GM12878 (cell line): ENCODE results near the gene CHCHD6. TPM values are rescaled to one million over a fixed set of nuclear protein-coding genes. Genes with fewer than 3 reads are reported as not detected.

Experiments
- ATAC-seq: fragments of 200-7000 bp; cut with Tn5 transposase; 3 replicates; pipeline ENCODE4 v1.9.1; 2020; ENCODE audit warnings: mild to moderate bottlenecking, moderate library complexity
- BruUV-seq: library from RNA; stranded (reverse); fragments of 400-500 nt; replicated peaks from 2 replicates; lab custom pipeline; 2021; lab: Mats Ljungman, UMichigan
- CTCF ChIA-PET: fragments of 300-600 bp; sonication (Branson Sonifier 250); formaldehyde crosslinking; extraction: SDS; loops from one replicate; lab custom pipeline; 2021; ENCODE audit warnings: inconsistent platforms; lab: Yijun Ruan, JAX
- POLR2A ChIA-PET: fragments of 350-600 bp; formaldehyde crosslinking; extraction: SDS; loops from one replicate; lab custom pipeline; 2021; ENCODE audit warnings: inconsistent platforms; lab: Charles Lee
- RAD21 ChIA-PET: fragments of 300-600 bp; sonication (Branson Sonifier 250); formaldehyde crosslinking; loops from one replicate; lab custom pipeline; 2023; ENCODE audit warnings: antibody characterized with exemption; ENCODE audit not compliant: unreplicated experiment; lab: Charles Lee
- SMC1A ChIA-PET: fragments of 300-600 bp; sonication (Branson Sonifier 250); formaldehyde crosslinking; loops from one replicate; lab custom pipeline; 2023; ENCODE audit not compliant: unreplicated experiment, uncharacterized antibody; lab: Charles Lee
- DNase-seq: peaks from one replicate; pipeline ENCODE4 v3.0.0-alpha.2; 2011; ENCODE audit warnings: low read depth, low spot score
- FAIRE-seq: peaks from 3 replicates; lab custom pipeline; 2011; peaks lifted over from hg19 to GRCh38; lab: Jason Lieb, UNC
- H2AFZ ChIP-seq: 2 replicates; pipeline ENCODE4 v1.6.0; 2011; ENCODE audit warnings: low read depth, low read length, control low read depth; ENCODE audit not compliant: control insufficient read depth
- H3K27ac ChIP-seq: 2 replicates; pipeline ENCODE4 v1.5.1; 2011; ENCODE audit warnings: control low read depth; ENCODE audit not compliant: control insufficient read depth, insufficient read depth
- H3K27me3 ChIP-seq, 2 experiments: replicated peaks in 1 of 2; 2 replicates each; pipeline versions ENCODE4 v1.6.0 to v1.6.1; 2011; ENCODE audit warnings: low read length in 1 of 2; ENCODE audit not compliant: control insufficient read depth in 2 of 2, insufficient read depth in 2 of 2
- H3K36me3 ChIP-seq, 2 experiments: 2 replicates each; pipeline ENCODE4 v1.5.1; 2011; ENCODE audit warnings: low read length in 1 of 2; ENCODE audit not compliant: control insufficient read depth in 2 of 2, insufficient read depth in 2 of 2
- H3K4me1 ChIP-seq: 2 replicates; pipeline ENCODE4 v1.6.1; 2011; ENCODE audit warnings: mild to moderate bottlenecking, low read length, moderate library complexity, mixed read lengths; ENCODE audit not compliant: control insufficient read depth, insufficient read depth
- H3K4me2 ChIP-seq: 2 replicates; pipeline ENCODE4 v1.6.0; 2011; ENCODE audit warnings: control low read depth; ENCODE audit not compliant: control insufficient read depth, insufficient read depth
- H3K4me3 ChIP-seq: fragments of 200-600 bp; sonication (generic); 2 replicates; pipeline ENCODE4 v1.5.1; 2016
- H3K79me2 ChIP-seq: 2 replicates; pipeline ENCODE4 v1.6.0; 2011; ENCODE audit warnings: low read length; ENCODE audit not compliant: control insufficient read depth, insufficient read depth
- H3K9ac ChIP-seq: 2 replicates; pipeline ENCODE4 v1.8.0; 2011; ENCODE audit warnings: low read length, control low read depth, mixed read lengths; ENCODE audit not compliant: control insufficient read depth, insufficient read depth
- H3K9me3 ChIP-seq: replicated peaks from 3 replicates; pipeline ENCODE4 v1.5.1; 2011; ENCODE audit warnings: mild to moderate bottlenecking, low read length; ENCODE audit not compliant: control insufficient read depth, insufficient read depth
- H4K20me1 ChIP-seq: 2 replicates; pipeline ENCODE4 v1.6.0; 2011; ENCODE audit not compliant: control insufficient read depth, insufficient read depth
- BCL3 ChIP-seq: IDR thresholded peaks from 2 replicates; pipeline ENCODE4 v1.6.1; 2011; ENCODE audit warnings: borderline replicate concordance, low read depth, mild to moderate bottlenecking, moderate library complexity, low read length; ENCODE audit not compliant: insufficient read depth, poor library complexity, severe bottlenecking
- BRCA1 ChIP-seq: IDR thresholded peaks from 2 replicates; pipeline ENCODE4 v1.6.1; 2011; ENCODE audit warnings: low read depth, low read length, improper control_type of control experiment
- CBX3 ChIP-seq: fragments of 200-600 bp; sonication (generic); IDR thresholded peaks from 2 replicates; pipeline ENCODE4 v1.6.1; 2016; ENCODE audit warnings: low read depth, borderline replicate concordance
- DPF2 ChIP-seq: fragments of 450-650 bp; IDR thresholded peaks from 2 replicates; pipeline ENCODE4 v1.6.1; 2017; ENCODE audit warnings: mild to moderate bottlenecking
- ELK1 ChIP-seq: IDR thresholded peaks from 2 replicates; pipeline ENCODE4 v1.6.1; 2012; ENCODE audit warnings: low read depth, low read length, improper control_type of control experiment
- GABPA ChIP-seq: IDR thresholded peaks from 2 replicates; pipeline ENCODE4 v1.6.1; 2014; ENCODE audit warnings: antibody characterized with exemption, low read depth, mild to moderate bottlenecking, inconsistent platforms
- HCFC1 ChIP-seq: fragments of 150-350 bp; IDR thresholded peaks from 2 replicates; pipeline ENCODE4 v1.6.1; 2014; ENCODE audit warnings: low read length
- KDM1A ChIP-seq: fragments of 200-600 bp; sonication (generic); IDR thresholded peaks from 2 replicates; pipeline ENCODE4 v1.6.1; 2016; ENCODE audit warnings: borderline replicate concordance
- MTA2 ChIP-seq: fragments of 450-650 bp; IDR thresholded peaks from 2 replicates; pipeline ENCODE4 v1.6.1; 2016; ENCODE audit warnings: low read depth, mild to moderate bottlenecking, moderate library complexity
- NFIC ChIP-seq: IDR thresholded peaks from 2 replicates; pipeline ENCODE4 v1.6.1; 2012; ENCODE audit warnings: low read depth, mild to moderate bottlenecking, inconsistent platforms, low read length, moderate library complexity
- ZNF24 ChIP-seq: fragments of 450-650 bp; IDR thresholded peaks from 2 replicates; pipeline ENCODE4 v1.6.1; 2017; ENCODE audit warnings: antibody characterized with exemption, mild to moderate bottlenecking
- WGBS: methylation state at CpG from one replicate; pipeline ENCODE4 v1.1.6; 2016; ENCODE audit warnings: low lambda C conversion rate; ENCODE audit not compliant: insufficient replicate concordance, insufficient coverage; ENCODE audit errors: missing lambda C conversion rate; 5-methylcytosine and 5-hydroxymethylcytosine counted together
- in situ Hi-C: fragments of 300-500 bp; cut with MboI; formaldehyde crosslinking; loops from 9 replicates; pipeline ENCODE4 v1.14.3; 2018; ENCODE audit warnings: mixed read lengths
- intact Hi-C: fragments of 100-400 bp; cut with micrococcal nuclease; formaldehyde crosslinking; loops from one replicate; pipeline ENCODE4 v1.14.2; 2022; ENCODE audit not compliant: unreplicated experiment
- polyA plus RNA-seq, 11 experiments: library from polyadenylated mRNA; depleted of rRNA in 4 of 11; unstranded in 6 of 11; stranded (reverse) in 5 of 11; fragments of >200 nt; fragmentation: Nextera tagmentation in 4 of 11; fragmentation: Illumina TruSeq in 1 of 11; extraction: Ambion mirVana in 4 of 11; extraction: Trizol in 1 of 11; gene quantifications; 1 replicate in 1 of 11; 2 replicates in 10 of 11; pipeline versions ENCODE4 v1.2.1 to v1.2.3, GENCODE V29; 2011 to 2016; ENCODE audit warnings: inconsistent platforms in 2 of 11, missing spikeins in 2 of 11, low read depth in 1 of 11
- total RNA-seq, 4 experiments: library from RNA; depleted of rRNA in 3 of 4; stranded (reverse); fragments of >200 nt in 3 of 4; fragmentation: Illumina TruSeq in 1 of 4; extraction: Trizol in 1 of 4; gene quantifications; 2 replicates each; pipeline versions ENCODE4 v1.2.1 to v1.2.3, GENCODE V29; 2013 to 2021
- TF ChIP-seq, protein P1 (sequence below): fragments of 150-350 bp; IDR thresholded peaks from 2 replicates; pipeline ENCODE4 v1.6.1; 2016; ENCODE audit warnings: low read depth, low read length

The CHCHD6 gene
- total and polyA plus RNA-seq, 10 of the 15 experiments (the other 5 are each of a cell fraction or from before 2014, with no cell fraction given), result 2.7 to 16.7 (median 12.3) TPM

GRCh38 chr3:126900859-126901540 lies 197.0 kb downstream of the CHCHD6 start:
- no peak for DNase-seq
- no peak for ATAC-seq
- RAD21 ChIA-PET, result no interaction called here
- Histone ChIP-seq H3K4me1 (no peaks in the 10 kb centered on the region), H3K4me3 (no peak overlapping the region), H3K27me3 (no peaks in the 10 kb centered on the region), H3K79me2 (no peaks in the 10 kb centered on the region), H4K20me1 (no peaks in the 10 kb centered on the region), H3K4me2 (no peak overlapping the region), H3K36me3 (no peaks in the 10 kb centered on the region), H3K27ac (no peak overlapping the region), H2AFZ (no peak overlapping the region), H3K9ac (no peak overlapping the region)
- FAIRE-seq, result no peak
- 60% methylated on average over 10 of the region's 10 CpGs for WGBS
- intact Hi-C loops (no loop called here), in situ Hi-C loops (no loop called here)
- SMC1A ChIA-PET, result no interaction called here
- CTCF ChIA-PET, result no interaction called here
- POLR2A ChIA-PET, result no interaction called here
- no TSS peak for BruUV-seq
- TF ChIP-seq CBX3, result no peak
- TF ChIP-seq GABPA, result no peak
- TF ChIP-seq BCL3, result peak; percentile 65
- TF ChIP-seq HCFC1, result no peak
- TF ChIP-seq, all 136 proteins: peak for 1
- H3K9me3 ChIP-seq, result no peaks in the 10 kb centered on the region

GRCh38 chr3:126901631-126902030 lies 197.6 kb downstream of the CHCHD6 start:
- no peaks in the 10 kb centered on the region for H3K27me3 ChIP-seq
- POLR2A ChIA-PET, result no interaction called here
- H3K9me3 ChIP-seq, result no peaks in the 10 kb centered on the region
- in situ Hi-C loops, result no loop called here
- BruUV-seq, result no TSS peak
- SMC1A ChIA-PET, result interaction anchor here (0.6 kb wide), 1 partner anchor 117 kb away, joined by 4 read pairs; no protein-coding TSS in a partner anchor
- CTCF ChIA-PET, result no interaction called here
- H3K4me1 ChIP-seq, result no peaks in the 10 kb centered on the region
- no peaks in the 10 kb centered on the region for H3K79me2 ChIP-seq
- RAD21 ChIA-PET, result no interaction called here
- FAIRE-seq, result no peak
- WGBS, result 87% methylated on average over 8 of the region's 8 CpGs
- intact Hi-C loops, result no loop called here
- no peaks in the 10 kb centered on the region for H3K36me3 ChIP-seq
- H4K20me1 ChIP-seq, result no peaks in the 10 kb centered on the region
- ATAC-seq, result no peak
- H3K27ac ChIP-seq, result no peak overlapping the region
- no peak overlapping the region for H3K4me3 ChIP-seq
- DNase-seq, result no peak
- no peak overlapping the region for H2AFZ ChIP-seq
- H3K4me2 ChIP-seq, result no peak overlapping the region
- H3K9ac ChIP-seq, result no peak overlapping the region
- TF ChIP-seq, protein P1, sequence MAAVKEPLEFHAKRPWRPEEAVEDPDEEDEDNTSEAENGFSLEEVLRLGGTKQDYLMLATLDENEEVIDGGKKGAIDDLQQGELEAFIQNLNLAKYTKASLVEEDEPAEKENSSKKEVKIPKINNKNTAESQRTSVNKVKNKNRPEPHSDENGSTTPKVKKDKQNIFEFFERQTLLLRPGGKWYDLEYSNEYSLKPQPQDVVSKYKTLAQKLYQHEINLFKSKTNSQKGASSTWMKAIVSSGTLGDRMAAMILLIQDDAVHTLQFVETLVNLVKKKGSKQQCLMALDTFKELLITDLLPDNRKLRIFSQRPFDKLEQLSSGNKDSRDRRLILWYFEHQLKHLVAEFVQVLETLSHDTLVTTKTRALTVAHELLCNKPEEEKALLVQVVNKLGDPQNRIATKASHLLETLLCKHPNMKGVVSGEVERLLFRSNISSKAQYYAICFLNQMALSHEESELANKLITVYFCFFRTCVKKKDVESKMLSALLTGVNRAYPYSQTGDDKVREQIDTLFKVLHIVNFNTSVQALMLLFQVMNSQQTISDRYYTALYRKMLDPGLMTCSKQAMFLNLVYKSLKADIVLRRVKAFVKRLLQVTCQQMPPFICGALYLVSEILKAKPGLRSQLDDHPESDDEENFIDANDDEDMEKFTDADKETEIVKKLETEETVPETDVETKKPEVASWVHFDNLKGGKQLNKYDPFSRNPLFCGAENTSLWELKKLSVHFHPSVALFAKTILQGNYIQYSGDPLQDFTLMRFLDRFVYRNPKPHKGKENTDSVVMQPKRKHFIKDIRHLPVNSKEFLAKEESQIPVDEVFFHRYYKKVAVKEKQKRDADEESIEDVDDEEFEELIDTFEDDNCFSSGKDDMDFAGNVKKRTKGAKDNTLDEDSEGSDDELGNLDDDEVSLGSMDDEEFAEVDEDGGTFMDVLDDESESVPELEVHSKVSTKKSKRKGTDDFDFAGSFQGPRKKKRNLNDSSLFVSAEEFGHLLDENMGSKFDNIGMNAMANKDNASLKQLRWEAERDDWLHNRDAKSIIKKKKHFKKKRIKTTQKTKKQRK, result no peak
- TF ChIP-seq ELK1 (no peak), MTA2 (no peak), KDM1A (no peak), ZNF24 (no peak), DPF2 (no peak), NFIC (no peak), BRCA1 (no peak)
